CD4-positive, alpha-beta T cell treated with Interleukin-15 for 4 hours (primary cell): ENCODE measurements around the gene VCY.
"Not testable (repeated sequence)": the region's sequence is repeated elsewhere in the genome, so short reads cannot be mapped to it uniquely, and the experiment has no call there.

Source experiments
- DNase-seq: peaks from one replicate; pipeline ENCODE4 v3.0.0-alpha.2; 2020; ENCODE audit warnings: low spot score

VCY gene

GRCh38 chrY:13986373-13986772 is at the start of gene VCY:
Gene VCY, minus strand, starts transcription at chrY:13986473. Its CDS starts 33 bp downstream, at chrY:13986440.
- not testable (repeated sequence) for DNase-seq

GRCh38 chrY:14030395-14030794 is 44.1 kb upstream of the VCY start:
- not testable (repeated sequence) for DNase-seq

- not testable (repeated sequence) for DNase-seq
These were observed 25.6 kb upstream of the VCY start for GRCh38 chrY:14011916-14012315.

GRCh38 chrY:13942406-13942805 is 43.9 kb downstream of the VCY start:
- not testable (repeated sequence) for DNase-seq
